ENCODE measurements around the gene NOL9.

The NOL9 gene

DNA sequence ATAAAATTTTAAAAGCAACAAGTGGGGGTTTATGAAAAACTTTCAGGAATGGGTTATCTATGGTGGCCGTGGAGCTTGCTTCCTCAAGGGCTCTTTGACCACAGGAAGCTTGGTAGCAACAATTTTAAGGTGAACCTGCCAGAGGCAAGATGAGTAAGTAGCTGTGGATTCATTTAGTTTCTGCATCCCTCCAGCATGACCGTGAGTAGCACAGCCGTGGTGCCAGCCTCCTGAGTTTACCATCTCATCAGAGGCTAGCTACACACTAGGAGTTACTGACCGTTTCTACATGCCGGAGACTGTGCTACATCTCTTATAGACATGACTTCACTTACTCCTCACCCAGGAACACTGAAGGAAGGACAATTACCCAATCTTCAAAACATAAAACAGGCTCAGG lies 32.8 kb downstream of the NOL9 start:
- DNase-seq (ENCODE audit: low read depth, low spot score), result no peak

DNA sequence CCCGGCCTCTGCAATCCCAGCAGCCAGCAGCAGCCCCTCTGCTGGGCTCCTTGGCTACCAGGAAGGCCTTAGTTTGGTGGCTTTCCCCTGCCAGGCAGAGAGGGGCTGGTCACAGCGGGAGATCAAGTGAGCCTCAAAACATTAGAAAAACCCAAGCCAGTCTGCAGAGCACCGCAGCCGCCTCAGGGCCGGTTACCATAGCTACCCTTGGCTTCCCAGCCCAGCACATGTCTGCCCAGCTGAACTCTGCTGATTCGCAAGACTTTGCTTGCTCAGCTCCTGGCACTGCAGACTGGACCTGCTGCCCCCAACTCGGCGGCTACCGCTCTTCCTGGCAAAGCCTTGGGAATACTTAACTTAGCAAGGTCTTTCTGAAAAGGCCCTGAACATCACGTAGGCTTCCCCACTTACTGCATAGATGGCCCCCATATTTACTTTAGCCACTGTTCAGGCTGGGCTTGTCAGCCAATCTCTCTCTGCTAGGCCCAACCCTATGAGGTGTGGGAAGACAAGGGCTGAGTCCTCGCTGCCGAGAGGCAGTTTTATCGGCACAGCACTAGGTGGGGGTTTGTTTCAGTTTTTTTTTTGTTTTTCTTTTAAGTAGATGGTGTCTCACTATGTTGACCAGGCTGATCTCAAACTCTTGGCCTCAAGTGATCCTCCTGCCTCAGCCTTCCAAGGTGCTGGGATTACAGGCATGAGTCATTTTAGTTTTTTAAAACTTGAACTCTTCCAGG lies 34.2 kb downstream of the NOL9 start:
- DNase-seq (ENCODE audit: low read depth, low spot score), result peak; percentile 52

DNA sequence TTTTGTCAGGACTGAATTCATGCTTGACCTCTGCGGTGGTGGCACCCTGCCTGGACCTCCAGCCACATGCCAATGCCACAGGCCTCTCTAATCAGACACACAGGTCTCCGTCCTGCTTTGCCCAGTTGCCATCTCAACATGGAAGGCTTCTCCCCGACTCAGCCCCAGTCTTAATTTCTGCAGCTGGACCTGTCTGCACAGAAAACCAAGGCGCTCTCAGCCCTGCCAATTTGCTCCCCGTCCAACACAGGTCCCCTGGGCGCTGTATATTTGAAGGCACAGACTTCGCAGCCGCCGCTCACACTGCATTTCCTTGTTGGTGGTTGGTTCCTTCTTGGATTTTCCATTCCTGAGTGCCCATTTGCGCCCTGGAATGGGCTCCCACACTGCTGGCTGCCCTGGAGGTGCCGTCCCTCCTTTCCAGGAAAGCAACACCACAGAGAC lies 34.8 kb downstream of the NOL9 start:
- no peak for DNase-seq (ENCODE audit: low read depth, low spot score)

DNA sequence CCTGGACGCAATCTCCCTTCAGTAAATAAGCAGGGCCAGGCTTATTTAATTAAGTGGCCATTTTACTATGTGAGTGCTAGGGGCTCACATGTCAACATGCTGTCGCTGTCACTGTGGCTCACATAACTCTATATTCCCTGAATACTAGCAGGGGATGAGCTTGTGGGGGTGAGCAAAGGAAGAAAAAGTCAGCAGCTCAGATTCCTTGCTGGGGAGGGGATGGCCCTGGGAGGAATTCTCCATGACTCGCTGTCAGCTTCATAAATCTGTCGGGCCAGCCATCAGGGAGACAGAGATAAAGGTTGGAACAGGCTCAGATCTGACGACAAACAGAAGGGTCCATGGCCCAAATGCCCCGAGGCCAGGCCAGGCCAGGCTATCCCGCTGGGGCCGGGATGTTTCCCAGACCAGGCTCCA lies 36.9 kb downstream of the NOL9 start:
- DNase-seq (ENCODE audit: low read depth, low spot score), result no peak

DNA sequence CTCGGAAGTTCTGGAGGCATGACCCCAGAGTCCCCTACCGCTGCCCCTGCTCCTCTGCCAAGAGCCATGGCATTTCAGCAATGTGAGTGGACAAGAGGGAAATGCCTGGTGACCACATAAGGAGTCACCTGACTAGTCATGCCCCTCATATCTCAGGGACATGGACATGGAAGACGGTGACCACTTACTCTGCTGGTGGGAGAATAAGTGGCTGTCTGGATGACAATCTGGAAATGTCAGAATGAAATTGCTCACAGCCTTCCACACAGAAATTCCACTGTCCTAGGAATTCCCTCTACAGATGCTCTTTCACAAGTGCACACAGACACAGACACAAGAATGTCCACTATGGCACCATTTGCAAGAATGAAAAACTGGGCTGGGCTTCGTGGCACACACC lies 38.5 kb downstream of the NOL9 start:
- no peak for DNase-seq (ENCODE audit: low read depth, low spot score)

DNA sequence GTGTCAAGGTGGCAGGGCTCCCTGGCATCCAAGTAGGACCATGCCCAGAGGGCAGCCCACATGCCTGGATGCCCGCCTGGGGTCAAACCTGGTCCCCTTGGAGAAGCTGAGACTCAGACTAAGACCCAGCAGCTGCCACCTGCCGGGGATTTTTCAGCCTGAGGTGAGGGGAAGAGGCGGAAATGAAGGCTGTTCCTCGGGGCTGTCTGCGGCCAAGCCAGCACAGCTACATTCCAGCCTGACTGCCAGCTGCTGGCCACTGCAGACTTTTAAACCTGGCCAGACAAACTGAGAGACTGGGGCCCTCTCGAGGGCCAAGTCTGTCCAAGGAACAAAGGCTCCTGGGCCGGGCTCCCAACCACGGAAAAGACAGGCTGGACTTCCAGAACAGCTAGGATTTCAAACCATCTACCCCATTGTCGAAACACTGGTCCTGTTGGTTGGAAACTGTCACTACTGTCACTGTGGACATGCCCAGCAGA lies 41.0 kb downstream of the NOL9 start:
- DNase-seq (ENCODE audit: low read depth, low spot score), result no peak

DNA sequence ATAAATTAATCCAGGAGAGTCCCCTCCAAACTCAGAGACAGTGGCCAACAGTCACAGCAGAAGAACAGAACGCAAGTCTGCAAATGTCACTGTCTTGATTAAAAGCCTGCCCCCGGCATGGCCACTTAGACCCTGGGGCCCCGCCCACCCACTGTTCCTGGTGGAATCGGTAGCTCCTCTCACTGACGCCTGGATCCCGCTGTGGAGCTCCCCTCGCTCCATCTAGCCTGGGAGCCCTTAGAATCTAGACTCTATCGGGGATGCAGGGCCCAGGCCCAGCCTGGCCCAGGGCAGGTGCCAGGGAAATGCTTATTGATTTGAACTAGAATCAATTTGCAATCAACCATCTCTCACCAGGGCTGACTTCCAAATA lies 41.4 kb downstream of the NOL9 start:
- no peak for DNase-seq (ENCODE audit: low read depth, low spot score)

DNA sequence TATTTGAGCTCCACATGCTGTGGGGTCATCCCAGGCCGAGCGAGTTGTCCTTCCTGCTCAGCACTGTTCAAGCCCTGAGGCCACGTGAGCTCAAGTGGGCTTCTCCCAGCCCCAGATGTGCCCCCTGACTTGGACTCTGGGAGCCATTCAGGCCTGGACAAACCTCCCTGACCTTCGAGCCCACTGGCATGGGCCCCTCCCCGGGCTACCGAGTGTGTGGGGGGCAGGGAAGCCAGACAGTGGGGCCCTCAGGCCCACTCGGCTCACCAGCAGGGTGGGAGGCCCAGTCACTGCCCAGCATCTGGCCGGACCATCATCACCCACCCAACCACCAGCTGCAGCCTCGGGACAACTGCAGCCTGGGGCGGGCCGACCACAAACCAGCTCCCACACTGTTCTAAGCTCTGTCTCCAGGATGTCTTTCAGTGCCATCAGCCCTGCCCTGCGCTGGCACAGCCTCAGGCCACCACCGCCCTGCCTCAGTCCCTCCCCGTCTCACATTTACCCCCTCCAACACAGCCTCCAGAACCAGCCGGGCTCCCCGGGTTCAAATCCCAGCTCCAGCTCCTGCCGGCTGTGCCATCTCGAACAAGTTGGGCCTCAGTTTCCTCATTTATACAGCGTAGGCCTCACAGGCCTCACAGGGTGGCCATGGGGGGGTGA lies 41.9 kb downstream of the NOL9 start:
- DNase-seq (ENCODE audit: low read depth, low spot score), result no peak

DNA sequence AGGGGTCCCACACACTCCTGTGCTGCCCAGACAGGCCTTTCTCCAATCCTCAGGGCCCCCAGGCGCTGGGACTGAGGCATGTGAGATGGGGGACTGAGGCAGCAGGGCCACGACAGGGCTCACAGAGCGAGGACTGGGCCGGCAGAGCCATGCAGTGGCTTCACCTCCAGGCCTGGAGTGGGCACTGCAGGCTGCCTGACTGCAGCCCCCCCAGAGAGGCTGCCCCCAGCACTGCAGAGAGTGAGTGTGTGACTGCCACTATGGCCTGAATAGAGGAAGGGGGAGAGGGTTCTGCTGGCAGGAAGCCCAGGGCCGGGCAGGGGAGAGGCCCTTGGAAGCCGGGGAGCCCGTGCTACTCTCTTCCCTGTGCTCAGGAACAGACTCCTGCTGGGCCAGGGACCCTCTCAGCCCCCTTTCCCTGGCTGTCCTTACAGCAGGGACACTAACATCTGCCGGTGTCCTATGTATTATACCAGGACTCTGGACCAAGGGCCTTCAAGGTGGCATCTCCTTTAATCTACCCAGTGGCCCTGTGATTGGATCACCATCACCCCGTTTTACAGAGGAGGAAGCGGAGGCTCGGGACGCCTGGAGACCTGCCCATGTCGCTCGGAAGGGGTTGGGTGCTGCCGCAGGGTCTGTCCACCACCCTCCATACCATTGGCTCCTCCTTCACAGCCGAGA lies 42.6 kb downstream of the NOL9 start:
- DNase-seq (ENCODE audit: low read depth, low spot score), result no peak

DNA sequence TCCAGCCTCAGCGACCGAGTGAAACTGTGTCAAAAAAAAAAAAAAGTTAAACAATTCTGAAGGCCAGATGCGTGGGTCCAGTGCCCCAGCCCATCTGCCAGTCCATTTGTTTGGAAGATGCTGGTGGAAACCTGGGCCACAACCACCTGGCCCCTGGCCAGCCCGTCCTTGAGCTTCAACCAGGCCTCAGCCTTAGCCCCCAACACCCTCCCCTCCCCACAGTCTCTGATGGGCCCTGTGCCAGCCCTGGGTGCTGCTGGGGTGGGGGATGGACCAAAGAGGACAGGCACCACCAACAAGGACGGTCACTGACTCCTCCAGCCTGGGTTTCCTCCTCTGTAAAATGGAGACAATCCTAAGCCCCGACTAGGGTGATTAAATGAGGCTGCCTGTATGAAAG lies 43.3 kb downstream of the NOL9 start:
- no peak for DNase-seq (ENCODE audit: low read depth, low spot score)

DNA sequence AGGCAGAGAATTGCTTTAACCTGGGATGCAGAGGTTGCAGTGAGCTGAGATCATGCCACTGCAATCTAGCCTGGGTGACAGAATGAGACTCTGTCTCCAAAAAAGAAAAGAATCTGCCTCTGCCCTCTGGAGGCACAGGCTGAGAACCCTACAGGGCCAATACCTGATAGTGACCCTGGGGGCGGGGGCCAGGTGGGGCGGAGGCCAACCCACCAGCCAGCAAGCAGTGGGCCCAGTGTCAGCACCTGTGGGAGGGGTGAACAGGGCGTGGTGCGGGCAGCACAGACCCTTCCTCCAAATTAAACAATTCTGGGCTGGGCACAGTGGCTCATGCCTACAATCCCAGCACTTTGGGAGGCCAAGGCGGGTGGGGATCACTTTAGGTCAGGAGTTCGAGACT lies 43.8 kb downstream of the NOL9 start:
- DNase-seq (ENCODE audit: low read depth, low spot score), result no peak

DNA sequence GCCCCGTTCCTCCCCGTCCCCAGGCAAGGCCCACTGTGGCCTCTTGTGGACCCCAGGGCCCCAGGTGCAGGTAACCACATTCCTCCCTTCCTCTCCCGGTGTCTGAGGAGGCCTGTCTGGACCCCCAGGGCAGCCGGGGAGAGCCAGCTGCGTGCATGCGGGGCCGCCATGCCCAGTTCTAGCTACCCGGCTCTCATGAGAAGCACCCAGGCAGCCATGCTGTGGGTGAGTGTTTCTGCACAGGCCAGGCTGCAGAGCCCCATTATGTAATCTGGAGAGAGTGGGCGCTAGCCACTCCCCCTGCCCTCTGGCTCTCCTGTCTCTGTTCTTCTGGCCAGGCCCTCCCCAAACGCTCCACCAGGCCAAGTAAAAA lies 44.4 kb downstream of the NOL9 start:
- DNase-seq (ENCODE audit: low read depth, low spot score), result no peak

DNA sequence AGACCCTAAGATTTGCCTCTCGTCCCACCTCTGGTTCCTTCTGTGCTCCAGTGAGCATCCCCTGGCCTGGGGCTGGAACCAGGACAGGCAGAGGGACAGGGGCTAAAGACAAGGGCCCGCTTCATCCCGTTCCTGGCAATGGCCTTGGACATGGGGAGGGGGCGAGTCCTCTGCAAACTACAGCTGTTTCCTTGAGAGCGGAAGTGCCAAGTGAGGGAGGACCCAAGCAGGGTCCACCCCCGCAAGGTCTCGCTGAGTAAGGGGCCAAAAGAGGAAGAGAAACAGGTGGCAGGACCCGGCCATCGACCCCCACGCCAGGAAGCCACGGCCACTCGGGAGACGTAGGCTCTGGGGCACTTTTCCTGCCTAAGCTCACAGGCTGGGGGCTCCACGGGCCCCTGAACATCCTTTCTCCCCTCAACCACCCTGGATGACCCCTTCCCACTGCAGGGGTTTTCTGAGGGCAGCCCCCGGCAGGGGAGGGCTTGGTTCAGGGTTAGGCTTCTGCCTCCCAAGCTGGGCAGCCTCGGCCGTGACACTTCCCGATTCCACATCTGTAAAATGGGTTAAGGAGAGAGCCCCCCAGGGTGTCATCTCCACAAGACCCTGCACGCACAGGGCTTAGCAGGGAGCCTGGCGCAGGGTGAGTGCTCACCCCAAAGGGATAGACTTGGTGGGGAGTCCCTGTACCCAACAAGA lies 44.9 kb downstream of the NOL9 start:
- DNase-seq (ENCODE audit: low read depth, low spot score), result no peak

DNA sequence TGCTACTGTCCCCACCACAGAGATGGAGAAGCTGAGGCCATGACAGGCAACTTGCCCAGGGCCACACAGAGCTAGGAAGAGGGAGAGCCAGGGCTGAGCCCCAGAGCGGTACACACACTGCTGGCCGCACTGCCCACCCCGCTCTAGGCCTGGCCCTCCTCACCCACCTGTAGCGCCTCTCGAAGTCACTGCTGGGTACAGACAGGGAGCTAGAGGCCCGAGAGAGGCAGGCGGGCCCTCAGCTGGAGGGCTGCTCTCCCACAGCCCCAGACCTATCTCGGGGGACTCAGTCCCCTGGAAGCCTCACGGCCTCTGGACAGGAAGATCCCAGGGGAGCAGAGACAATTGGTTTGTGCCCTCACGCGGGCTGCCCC lies 45.5 kb downstream of the NOL9 start:
- DNase-seq (ENCODE audit: low read depth, low spot score), result no peak

DNA sequence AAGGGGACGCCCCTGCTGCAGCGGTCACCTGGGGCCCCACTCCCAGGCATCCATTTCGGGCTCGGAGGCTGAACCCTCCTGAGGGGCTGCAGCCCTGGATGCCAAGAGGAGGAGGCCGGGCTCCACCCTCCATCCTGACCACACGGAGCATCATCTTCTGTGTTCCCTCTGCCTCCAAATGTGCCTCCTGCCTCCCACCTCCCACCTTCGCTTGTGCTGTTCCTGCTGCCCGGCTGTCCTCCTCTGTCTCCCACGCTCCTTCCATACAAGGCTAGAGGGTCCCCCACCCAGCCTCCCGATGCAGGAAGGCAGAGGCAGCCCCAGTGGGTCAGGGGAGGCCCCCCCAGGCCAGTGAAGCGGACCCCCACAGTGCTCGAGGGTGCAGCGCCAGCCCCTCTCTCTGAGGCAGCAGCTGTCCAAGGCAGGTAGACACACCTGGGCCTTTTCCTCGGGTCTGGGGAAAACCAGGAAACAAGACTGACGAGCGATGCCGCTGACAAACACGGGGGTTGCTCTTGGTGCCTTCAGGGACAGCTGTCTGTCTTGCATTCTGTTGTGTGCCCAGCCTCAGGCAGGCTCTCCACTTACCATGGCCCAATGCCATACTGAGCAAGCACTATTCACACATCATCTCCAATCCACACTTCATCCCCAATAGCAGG lies 46.0 kb downstream of the NOL9 start:
- DNase-seq (ENCODE audit: low read depth, low spot score), result no peak

DNA sequence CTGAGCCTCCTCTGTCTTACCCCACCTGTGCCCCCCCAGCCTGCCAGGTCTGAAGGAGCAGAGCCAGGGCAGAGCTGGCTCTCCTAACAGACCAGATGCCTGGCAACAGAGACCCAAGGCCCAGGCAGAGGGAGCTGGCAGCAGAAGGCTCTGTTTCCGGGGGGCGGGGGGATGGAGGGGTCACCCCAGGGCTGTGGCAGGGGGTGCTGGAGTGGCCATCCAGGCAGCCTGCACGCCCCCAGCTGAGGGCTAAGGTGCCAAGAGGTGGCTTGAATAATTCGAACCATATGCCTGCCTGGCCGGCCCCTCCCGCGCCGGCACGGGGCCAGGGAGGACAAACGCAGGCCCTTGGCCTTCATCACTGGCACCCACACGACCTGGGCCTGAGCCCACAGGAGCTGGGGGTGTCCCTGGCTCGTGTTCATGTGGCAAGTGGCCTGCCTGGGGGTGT lies 46.8 kb downstream of the NOL9 start:
- DNase-seq (ENCODE audit: low read depth, low spot score), result no peak

DNA sequence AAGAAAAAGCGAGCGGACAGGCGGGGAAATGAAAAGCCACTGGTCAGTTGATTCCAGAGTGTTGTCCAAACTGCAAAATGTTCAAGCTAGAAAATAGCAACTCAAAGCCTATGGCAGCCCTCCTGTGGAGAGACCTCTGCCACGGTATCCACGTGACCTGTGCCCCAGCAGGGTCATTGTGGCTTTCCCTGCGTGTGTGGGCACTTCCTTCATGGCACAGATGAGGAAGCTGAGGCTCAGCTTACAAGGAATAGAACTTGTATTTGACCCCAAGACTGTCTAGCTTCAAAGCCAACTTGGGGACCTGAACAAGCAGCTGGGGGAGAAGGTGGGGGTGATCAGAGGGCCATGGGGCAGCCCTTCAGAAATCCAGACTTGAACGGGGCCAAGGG lies 47.3 kb downstream of the NOL9 start:
- no peak for DNase-seq (ENCODE audit: low read depth, low spot score)

DNA sequence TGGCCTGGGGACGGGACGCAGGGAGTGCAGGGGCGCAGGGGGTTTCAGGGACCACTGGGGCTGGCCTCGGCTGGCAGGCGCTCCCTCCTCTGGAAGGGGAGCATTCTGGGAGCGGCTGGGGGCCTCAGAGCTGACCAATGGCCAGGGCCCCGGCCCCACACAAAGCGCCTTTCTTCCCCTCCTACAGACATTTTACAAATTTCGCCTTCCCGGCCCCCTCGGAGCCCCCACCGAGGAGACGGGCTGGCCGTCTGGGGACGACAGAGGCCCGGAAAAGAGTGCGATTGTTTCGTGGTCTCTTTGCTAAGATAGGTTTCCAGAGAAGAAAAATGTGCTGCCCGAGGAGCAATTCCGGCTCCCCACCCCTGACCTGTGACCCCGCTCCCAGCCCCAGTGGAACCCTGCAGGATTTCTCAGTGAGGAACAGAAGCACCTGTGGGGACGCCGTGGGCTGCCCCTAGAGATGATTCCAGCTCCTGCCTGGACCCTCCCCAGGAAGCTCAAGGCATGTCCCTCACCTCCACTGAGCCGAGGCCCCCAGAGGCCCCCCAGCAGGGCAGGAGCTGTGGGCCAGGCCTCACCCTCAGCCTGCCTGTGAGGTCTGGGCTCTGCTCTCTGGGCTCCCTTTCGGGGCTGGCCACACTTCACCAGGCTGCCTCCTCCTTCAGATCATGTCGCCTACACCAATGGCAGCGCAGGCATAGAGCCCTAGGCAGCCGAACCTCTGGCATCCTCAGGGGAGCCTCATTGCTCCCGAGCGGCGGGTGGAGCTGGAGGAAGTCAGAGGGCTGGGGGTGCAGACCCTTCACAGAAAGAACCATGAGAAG lies 47.9 kb downstream of the NOL9 start:
- DNase-seq (ENCODE audit: low read depth, low spot score), result no peak

DNA sequence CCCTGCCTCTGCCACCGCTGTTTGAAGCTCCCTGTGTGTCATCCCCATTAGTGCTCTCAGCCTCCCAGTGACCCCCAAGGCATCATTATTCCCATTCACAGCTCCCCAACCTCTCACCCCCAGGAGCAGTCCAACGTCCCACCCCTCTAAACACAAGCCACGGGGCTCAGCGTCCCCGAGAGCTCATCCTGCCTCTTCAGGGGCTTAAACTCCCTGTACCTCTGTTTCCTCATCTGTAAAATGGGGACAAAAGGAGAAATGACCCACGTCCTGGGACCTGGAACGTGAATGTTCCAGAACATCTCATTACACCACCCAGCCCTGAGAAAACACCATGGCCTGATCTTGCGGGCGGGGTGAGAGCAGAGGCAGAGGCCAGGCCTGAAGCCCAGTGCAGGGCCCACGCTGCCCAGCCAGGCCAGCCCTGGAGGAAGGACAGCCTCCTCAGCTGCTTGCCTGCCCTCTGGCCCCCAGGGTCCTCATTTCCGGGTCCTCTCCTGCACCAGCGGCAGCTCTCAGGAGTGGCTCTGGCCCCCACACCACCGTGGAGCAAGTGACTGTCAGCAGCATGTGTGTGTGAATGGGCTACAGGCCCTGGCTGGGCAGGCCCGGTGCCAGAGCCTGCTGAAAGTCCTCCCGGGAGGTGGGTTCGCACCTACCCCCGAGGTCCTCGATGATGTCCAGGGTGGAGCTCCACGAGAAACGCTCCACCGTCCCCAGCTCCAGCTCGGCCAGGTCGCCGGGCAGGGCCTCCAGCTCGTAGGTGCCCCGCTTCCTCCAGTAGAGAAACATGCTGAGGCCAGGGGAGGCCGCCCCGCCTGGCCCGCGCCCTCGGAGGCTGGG lies 48.7 kb downstream of the NOL9 start:
- DNase-seq (ENCODE audit: low read depth, low spot score), result no peak

DNA sequence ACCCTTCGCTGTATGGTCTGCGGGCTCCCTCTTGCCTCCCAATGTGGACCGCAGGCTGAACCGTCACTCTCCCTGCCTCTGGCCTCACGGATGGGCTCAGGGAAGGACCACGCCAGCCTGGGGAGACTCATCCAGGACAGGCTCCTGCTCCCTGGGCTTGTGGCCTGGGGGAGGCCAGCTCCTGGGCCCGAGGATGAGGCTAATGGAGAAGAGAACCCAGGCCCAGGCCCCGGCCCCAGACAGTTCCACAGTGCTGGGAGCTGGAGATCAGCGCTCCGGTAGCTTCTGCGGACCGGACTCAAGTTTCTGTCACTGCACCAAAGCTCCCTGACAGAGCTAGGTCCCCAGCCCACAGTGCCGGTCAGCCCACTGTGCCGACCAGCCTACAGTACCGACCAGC lies 49.4 kb downstream of the NOL9 start:
- DNase-seq (ENCODE audit: low read depth, low spot score), result no peak

Data from brain pericyte (primary cell).